A549 (cell line): Measurements from ENCODE around the gene RTN4R. TPM values are rescaled to one million over a fixed set of nuclear protein-coding genes. Genes with fewer than 3 reads are reported as not detected.
A peak's percentile ranks its signal among the peaks of the same experiment; 100 is the strongest.

ENCODE experiments used
- ATAC-seq, 2 experiments: fragments of 200-7000 bp in 1 of 2; fragments of >200 bp in 1 of 2; cut with Nextera tagmentation in 1 of 2; cut with Tn5 transposase in 1 of 2; 3 replicates each; pipeline versions ENCODE4 v1.8.0 to v1.9.1; 2018 to 2020; ENCODE audit warnings: mild to moderate bottlenecking in 1 of 2, moderate library complexity in 1 of 2
- CTCF ChIA-PET: fragments of 300-600 bp; sonication (Branson Sonifier 250); formaldehyde crosslinking; extraction: SDS; loops from one replicate; lab custom pipeline; 2021; ENCODE audit warnings: antibody characterized with exemption, inconsistent platforms; lab: Yijun Ruan, JAX
- POLR2A ChIA-PET: fragments of 350-600 bp; formaldehyde crosslinking; extraction: SDS; loops from one replicate; lab custom pipeline; 2021; ENCODE audit warnings: antibody characterized with exemption, inconsistent platforms; lab: Yijun Ruan, JAX
- DNase-seq, 2 experiments: peaks; one replicate each; pipeline versions ENCODE4 v3.0.0 to v3.0.0-alpha.2; 2011 to 2016; ENCODE audit warnings: low read depth in 1 of 2, low spot score in 1 of 2
- FAIRE-seq: peaks from 2 replicates; lab custom pipeline; 2011; peaks lifted over from hg19 to GRCh38; lab: Jason Lieb, UNC
- H3K27ac ChIP-seq, 2 experiments: fragments of >200 bp; sonication (Bioruptor Twin); formaldehyde crosslinking; 3 replicates each; pipeline ENCODE4 v1.5.1; 2016 to 2017
- H3K4me1 ChIP-seq: fragments of >200 bp; sonication (Bioruptor Twin); formaldehyde crosslinking; 3 replicates; pipeline ENCODE4 v1.6.1; 2016
- H3K4me2 ChIP-seq: fragments of >200 bp; sonication (Bioruptor Twin); formaldehyde crosslinking; 3 replicates; pipeline ENCODE4 v1.6.1; 2016
- H3K4me3 ChIP-seq: fragments of >200 bp; sonication (Bioruptor Twin); formaldehyde crosslinking; 3 replicates; pipeline ENCODE4 v1.5.1; 2016
- H3K9me3 ChIP-seq: fragments of >200 bp; sonication (Bioruptor Twin); formaldehyde crosslinking; 3 replicates; pipeline ENCODE4 v1.6.1; 2016
- CBX8 ChIP-seq: fragments of 200-600 bp; sonication (generic); IDR thresholded peaks from 2 replicates; pipeline ENCODE4 v1.6.1; 2016
- CEBPB ChIP-seq, 2 experiments: fragments of >200 bp in 1 of 2; sonication (Bioruptor Twin) in 1 of 2; formaldehyde crosslinking in 1 of 2; IDR thresholded peaks; 2 replicates each; pipeline ENCODE4 v1.6.1; 2012 to 2016
- CTCF ChIP-seq: fragments of >200 bp; sonication (Bioruptor Twin); formaldehyde crosslinking; IDR thresholded peaks from 3 replicates; pipeline ENCODE4 v1.5.1; 2016
- HOXB13 ChIP-seq: fragments of 250-450 bp; sonication (Bioruptor Pico); IDR thresholded peaks from 2 replicates; pipeline ENCODE4 v1.5.0; 2020; ENCODE audit warnings: low read depth, mild to moderate bottlenecking, moderate library complexity
- JUN ChIP-seq, 2 experiments: fragments of >200 bp; sonication (Bioruptor Twin); formaldehyde crosslinking; IDR thresholded peaks; 2 replicates in 1 of 2; 3 replicates in 1 of 2; pipeline ENCODE4 v1.6.1; 2016 to 2017
- MAFK ChIP-seq: fragments of 450-650 bp; IDR thresholded peaks from 2 replicates; pipeline ENCODE4 v1.6.1; 2014; ENCODE audit not compliant: partially characterized antibody
- POLR2A ChIP-seq: IDR thresholded peaks from 2 replicates; pipeline ENCODE4 v1.6.1; 2012; ENCODE audit warnings: mild to moderate bottlenecking, low read length
- POLR2AphosphoS2 ChIP-seq: conservative IDR thresholded peaks from 2 replicates; pipeline ENCODE4 v1.6.1; 2012; ENCODE audit warnings: low read length, improper control_type of control experiment, inconsistent platforms
- RAD21 ChIP-seq, 2 experiments: fragments of >200 bp in 1 of 2; sonication (Bioruptor Twin) in 1 of 2; formaldehyde crosslinking in 1 of 2; IDR thresholded peaks in 1 of 2; conservative IDR thresholded peaks in 1 of 2; 2 replicates in 1 of 2; 3 replicates in 1 of 2; pipeline ENCODE4 v1.6.1; 2012 to 2018; ENCODE audit warnings: inconsistent platforms in 1 of 2
- SMC3 ChIP-seq: fragments of >200 bp; sonication (Bioruptor Twin); formaldehyde crosslinking; IDR thresholded peaks from 3 replicates; pipeline ENCODE4 v1.6.1; 2018; ENCODE audit warnings: inconsistent platforms
- TP53 ChIP-seq: fragments of 250-450 bp; sonication (Bioruptor Pico); IDR thresholded peaks from 2 replicates; pipeline ENCODE4 v1.5.0; 2021; ENCODE audit warnings: mild to moderate bottlenecking, moderate library complexity
- USF2 ChIP-seq: fragments of 450-650 bp; IDR thresholded peaks from 2 replicates; pipeline ENCODE4 v1.6.1; 2014; ENCODE audit warnings: antibody characterized with exemption
- WGBS: methylation state at CpG from one replicate; pipeline ENCODE4 v1.1.6; 2017; ENCODE audit errors: missing lambda C conversion rate; 5-methylcytosine and 5-hydroxymethylcytosine counted together
- polyA plus RNA-seq, 4 experiments: library from polyadenylated mRNA; depleted of rRNA in 3 of 4; stranded (reverse); fragments of >200 nt; fragmentation: RNase III in 1 of 4; extraction: RNeasy Plus Mini Kit Qiagen cat#74134 plus additional on column Dnase treatment in 1 of 4; gene quantifications; 2 replicates in 3 of 4; 3 replicates in 1 of 4; pipeline ENCODE4 v1.2.3, GENCODE V29; 2011 to 2017
- TF ChIP-seq, protein P1 (sequence below): IDR thresholded peaks from 2 replicates; pipeline ENCODE4 v1.6.1; 2012; ENCODE audit warnings: low read depth, borderline replicate concordance
- TF ChIP-seq, protein P2 (sequence below): fragments of 150-350 bp; IDR thresholded peaks from 2 replicates; pipeline ENCODE4 v1.6.1; 2014; ENCODE audit warnings: low read depth, mild to moderate bottlenecking, low read length
- TF ChIP-seq, protein P3 (sequence below): IDR thresholded peaks from 2 replicates; pipeline ENCODE4 v1.6.1; 2012

RTN4R gene
- polyA plus RNA-seq, 2 of the 4 experiments (the other 2 are of a cell fraction) = 1.0 to 2.7 TPM

DNA sequence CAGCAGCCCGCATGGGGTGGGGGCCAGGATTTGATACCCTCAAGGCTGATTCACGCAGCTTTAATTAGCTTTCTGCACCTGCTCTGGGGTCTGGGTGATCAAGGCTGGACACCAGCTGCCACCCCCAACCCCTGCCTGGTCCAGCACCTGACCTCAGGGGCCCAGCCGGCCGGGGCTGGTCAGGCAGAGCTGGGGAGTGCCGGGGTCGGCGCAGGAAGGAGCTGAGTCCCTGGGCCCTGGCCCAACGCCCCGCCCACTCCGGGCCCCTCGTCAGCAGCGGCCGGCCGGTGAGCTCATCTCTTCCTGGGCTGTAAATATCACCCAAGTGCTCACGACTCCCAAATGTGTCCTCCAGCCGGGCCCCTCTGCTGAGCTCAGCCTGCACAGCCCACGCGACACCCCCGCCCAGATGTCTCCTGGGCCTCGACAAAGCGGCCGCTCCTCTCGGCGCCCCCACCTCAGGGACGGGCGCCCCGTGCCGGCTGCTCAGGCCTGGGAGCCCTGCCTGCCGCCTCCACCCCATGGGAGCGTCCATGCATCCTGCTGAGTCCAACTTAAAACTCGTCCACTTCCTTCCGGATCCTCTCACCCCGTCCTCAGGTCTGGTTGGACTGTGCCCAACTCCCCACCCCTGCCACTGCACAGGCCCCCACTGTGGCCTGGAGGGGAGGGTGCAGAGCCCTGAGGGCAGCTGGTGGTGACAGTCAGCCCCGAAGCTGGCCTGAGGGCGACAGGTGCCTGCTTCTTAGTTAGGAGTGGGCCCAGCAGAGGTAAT lies 29.0 kb downstream of the RTN4R start:
- CTCF ChIA-PET = interaction anchor here (0.6 to 2.5 kb wide), 17 partner anchors 9 to 282 kb away, joined by 3 to 14 read pairs (median 3); no protein-coding TSS in a partner anchor
- no peak overlapping the region for H3K27ac ChIP-seq
- H3K4me3 ChIP-seq = no peak overlapping the region
- ATAC-seq = no peak; a peak in 1 of 6 replicates
- no peak for FAIRE-seq
- no peaks in the 10 kb centered on the region for H3K9me3 ChIP-seq
- WGBS = 87% methylated on average over 17 of the region's 35 CpGs
- no peak for TF ChIP-seq POLR2AphosphoS2
- TF ChIP-seq, protein P1, sequence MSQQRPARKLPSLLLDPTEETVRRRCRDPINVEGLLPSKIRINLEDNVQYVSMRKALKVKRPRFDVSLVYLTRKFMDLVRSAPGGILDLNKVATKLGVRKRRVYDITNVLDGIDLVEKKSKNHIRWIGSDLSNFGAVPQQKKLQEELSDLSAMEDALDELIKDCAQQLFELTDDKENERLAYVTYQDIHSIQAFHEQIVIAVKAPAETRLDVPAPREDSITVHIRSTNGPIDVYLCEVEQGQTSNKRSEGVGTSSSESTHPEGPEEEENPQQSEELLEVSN = no peak
- TF ChIP-seq, protein P2, sequence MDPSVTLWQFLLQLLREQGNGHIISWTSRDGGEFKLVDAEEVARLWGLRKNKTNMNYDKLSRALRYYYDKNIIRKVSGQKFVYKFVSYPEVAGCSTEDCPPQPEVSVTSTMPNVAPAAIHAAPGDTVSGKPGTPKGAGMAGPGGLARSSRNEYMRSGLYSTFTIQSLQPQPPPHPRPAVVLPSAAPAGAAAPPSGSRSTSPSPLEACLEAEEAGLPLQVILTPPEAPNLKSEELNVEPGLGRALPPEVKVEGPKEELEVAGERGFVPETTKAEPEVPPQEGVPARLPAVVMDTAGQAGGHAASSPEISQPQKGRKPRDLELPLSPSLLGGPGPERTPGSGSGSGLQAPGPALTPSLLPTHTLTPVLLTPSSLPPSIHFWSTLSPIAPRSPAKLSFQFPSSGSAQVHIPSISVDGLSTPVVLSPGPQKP = no peak
- POLR2A ChIA-PET = no interaction called here
- no peak overlapping the region for H3K4me2 ChIP-seq
- H3K4me1 ChIP-seq = no peaks in the 10 kb centered on the region
- DNase-seq = no peak

DNA sequence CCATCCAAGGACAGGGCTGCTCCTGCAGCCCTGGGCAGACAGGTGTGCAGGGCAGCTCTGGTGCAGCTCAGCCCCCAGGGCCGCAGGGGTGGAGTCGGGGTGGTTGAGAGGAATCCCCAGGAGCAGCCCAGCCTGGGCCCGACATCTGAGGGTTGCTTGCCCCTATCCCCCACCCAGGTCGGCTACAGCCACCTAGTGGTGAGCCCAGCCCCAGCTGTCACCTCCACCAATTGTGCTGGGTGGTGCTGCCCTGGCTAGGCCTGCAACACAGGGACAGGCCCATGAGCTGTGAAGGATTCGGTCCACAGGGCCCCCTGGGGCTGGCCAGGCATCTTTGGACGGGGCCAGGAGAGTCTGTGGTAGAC lies 29.6 kb downstream of the RTN4R start:
- H3K27ac ChIP-seq = no peak overlapping the region
- CTCF ChIA-PET = interaction anchor here (0.6 to 2.5 kb wide), 19 partner anchors 9 to 282 kb away, joined by 3 to 14 read pairs (median 4); no protein-coding TSS in a partner anchor
- H3K4me3 ChIP-seq = no peak overlapping the region
- DNase-seq (peak; percentile 48 to 74), FAIRE-seq (no peak), ATAC-seq (peak; percentile 74 to 95)
- no CpG with 5 or more reads among the region's 6 CpGs for WGBS
- H3K4me1 ChIP-seq = no peaks in the 10 kb centered on the region
- H3K9me3 ChIP-seq = no peaks in the 10 kb centered on the region
- H3K4me2 ChIP-seq = no peak overlapping the region
- TF ChIP-seq RAD21 (conservative IDR thresholded peaks at IDR 0.05 in 1 of 2, IDR thresholded peaks at IDR 0.05 in 1 of 2) (peak; percentile 50 to 66; a peak in 4 of 5 replicates), POLR2A (no peak), SMC3 (peak; percentile 39; the same call in 2 of the 3 replicates), CTCF (peak; percentile 39), MAFK (no peak)
- POLR2A ChIA-PET = no interaction called here

DNA sequence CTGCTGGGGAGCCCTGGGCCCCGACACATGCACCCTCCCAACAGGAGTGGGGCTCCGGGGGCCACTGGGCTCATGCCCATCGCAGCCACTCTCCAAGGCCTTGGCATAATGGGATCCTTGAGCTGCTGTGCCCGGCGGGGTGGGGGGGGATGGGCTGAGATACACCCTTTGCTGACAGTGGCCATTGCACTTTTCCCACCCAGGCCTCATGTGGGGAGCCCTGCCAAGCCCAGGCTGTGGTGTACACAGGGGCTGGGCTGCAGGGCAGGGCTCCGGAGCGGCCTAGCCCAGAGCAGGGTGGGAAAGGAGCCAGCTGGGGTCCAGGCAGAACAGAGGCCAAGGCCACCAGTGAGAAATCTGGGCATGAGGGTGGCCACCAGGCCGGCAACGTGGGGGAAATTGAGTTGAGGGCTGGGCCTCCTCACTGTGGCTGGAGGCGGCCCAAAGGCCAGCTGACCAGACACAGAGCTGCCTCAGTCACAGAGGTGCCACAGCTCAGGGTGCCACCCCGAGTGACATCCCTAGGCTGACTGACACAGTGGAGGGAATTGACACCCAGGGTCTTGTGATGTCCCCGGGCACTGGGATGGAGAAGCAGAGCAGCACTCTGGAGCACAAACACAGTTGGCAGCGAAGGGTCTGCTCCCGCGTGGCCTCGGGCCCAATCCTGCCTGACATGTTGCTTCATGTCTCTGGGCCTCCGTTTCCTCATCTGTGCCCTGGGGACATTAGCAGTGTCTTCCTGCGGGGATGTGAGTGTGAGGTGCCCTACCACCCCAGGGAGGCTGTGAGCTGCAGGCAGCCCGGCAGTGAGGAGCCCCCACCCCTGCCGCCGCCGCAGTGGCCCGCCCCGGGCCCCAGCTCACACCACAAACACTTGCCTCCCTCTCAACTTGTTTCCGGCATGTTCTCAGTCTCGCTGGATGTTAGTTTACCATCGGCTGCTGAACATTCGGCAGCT lies 30.4 kb downstream of the RTN4R start:
- 71% methylated on average over 9 of the region's 28 CpGs for WGBS
- no peak overlapping the region for H3K27ac ChIP-seq
- no peak overlapping the region for H3K4me3 ChIP-seq
- H3K4me1 ChIP-seq = no peaks in the 10 kb centered on the region
- no peak for TF ChIP-seq USF2
- no peak for TF ChIP-seq TP53
- no peak for TF ChIP-seq SMC3
- TF ChIP-seq JUN (IDR thresholded peaks at IDR 0.05) = no peak
- no peak for TF ChIP-seq CBX8
- no peak for TF ChIP-seq CEBPB (IDR thresholded peaks at IDR 0.05)
- no peak for TF ChIP-seq HOXB13 (CRISPR knock-in tag)
- TF ChIP-seq, protein P3, sequence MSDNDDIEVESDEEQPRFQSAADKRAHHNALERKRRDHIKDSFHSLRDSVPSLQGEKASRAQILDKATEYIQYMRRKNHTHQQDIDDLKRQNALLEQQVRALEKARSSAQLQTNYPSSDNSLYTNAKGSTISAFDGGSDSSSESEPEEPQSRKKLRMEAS = no peak
- ATAC-seq (no peak), FAIRE-seq (no peak), DNase-seq (no peak)
- H3K9me3 ChIP-seq = no peaks in the 10 kb centered on the region
- CTCF ChIA-PET = interaction anchor here (0.8 to 2.5 kb wide), 12 partner anchors 11 to 180 kb away, joined by 3 to 14 read pairs (median 4); no protein-coding TSS in a partner anchor
- H3K4me2 ChIP-seq = no peak overlapping the region
- POLR2A ChIA-PET = no interaction called here
